Stimulated activated memory B cell treated with anti-CD40 and anti-IgM and Interleukin-4, amounts not matched to agents 10 μg/mL and 1 μg/mL and 100 μg/mL, for 72 hours (primary cell): ENCODE data around the gene ELMO3.

Source experiments
- ATAC-seq: fragments of 150-1000 bp; cut with Tn5 transposase; 2 replicates; pipeline ENCODE4 v1.10.0; 2021
- H3K27ac Mint-ChIP-seq: one replicate; pipeline ENCODE4 v1.8.0; 2022; ENCODE audit warnings: mild to moderate bottlenecking, mixed read lengths
- H3K27me3 Mint-ChIP-seq: one replicate; pipeline ENCODE4 v1.8.0; 2022; ENCODE audit warnings: mixed read lengths
- H3K36me3 Mint-ChIP-seq: one replicate; pipeline ENCODE4 v1.8.0; 2022; ENCODE audit warnings: mixed read lengths
- H3K4me1 Mint-ChIP-seq: one replicate; pipeline ENCODE4 v1.8.0; 2022; ENCODE audit warnings: mixed read lengths
- H3K4me3 Mint-ChIP-seq: one replicate; pipeline ENCODE4 v1.8.0; 2022; ENCODE audit warnings: mild to moderate bottlenecking, moderate library complexity, mixed read lengths
- H3K9me3 Mint-ChIP-seq: one replicate; pipeline ENCODE4 v1.8.0; 2022; ENCODE audit warnings: mixed read lengths

ELMO3 gene

DNA sequence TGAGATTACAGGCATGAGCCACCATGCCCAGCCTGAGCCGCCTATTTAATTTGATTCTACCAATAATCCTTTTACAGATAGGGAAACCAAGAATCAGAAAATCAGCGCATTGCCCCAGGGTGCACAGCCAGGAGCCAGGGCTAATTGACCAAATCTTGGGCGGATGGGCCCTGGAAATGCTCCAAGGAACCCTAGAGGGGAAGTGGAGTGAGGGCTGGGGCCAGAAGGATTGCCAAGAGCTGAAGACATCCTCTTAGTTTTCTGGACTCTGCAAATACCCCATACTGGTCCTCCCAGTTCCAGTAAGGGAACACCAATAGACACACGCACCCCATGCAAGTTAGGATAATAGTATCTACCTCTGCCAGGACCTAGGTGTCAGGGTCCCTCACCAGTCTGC is 44.5 kb downstream of the ELMO3 start:
- Mint-ChIP-seq H3K4me1 (peaks cover 51% of the 10 kb centered on the region), H3K27me3 (peaks cover 8% of the 10 kb centered on the region), H3K4me3 (no peak overlapping the region), H3K9me3 (no peaks in the 10 kb centered on the region), H3K27ac (peak overlapping the region; percentile 85), H3K36me3 (peaks cover 10% of the 10 kb centered on the region)
- ATAC-seq: no peak

DNA sequence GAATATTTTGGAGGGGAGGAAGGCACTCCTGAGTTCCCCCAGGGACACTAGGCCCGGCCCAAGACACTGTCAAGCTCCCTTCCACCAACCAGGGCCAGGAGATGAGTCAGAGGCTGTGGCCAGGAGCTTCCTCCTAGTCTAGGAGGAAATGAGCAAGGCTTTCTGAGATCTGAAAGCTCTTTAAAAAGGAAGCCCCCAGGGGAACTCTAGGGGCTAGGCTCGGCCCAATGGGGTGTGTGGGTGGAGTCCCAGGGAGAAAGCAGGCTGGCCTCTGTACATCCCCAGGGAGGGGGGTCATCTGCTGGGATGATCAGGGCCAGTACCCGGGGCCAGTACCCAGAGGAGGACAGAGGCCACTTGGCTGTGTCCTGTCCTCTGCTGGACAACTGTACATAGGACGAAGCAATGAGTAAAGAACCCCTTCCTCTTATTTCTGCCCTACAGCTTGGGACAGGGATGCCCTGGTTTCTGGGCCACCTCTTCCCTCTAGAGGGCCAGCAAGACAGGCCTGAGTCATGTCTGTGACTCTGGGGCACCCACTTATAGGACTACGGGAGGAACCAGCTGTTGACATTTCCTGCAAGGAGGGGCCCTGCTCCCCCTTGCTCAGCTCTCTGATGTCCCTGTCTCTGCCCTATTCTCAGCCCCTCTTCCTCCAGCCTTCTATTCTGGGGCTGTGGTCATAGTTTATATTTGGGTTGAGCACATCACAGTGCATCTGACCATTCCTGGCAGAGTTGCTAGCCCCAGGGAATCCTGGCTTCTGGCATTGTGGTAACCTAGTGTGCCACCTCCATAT is 45.7 kb downstream of the ELMO3 start:
- Mint-ChIP-seq H3K27me3 (peaks cover 15% of the 10 kb centered on the region), H3K9me3 (no peaks in the 10 kb centered on the region), H3K36me3 (no peaks in the 10 kb centered on the region), H3K27ac (peak overlapping the region; percentile 85), H3K4me3 (peak overlapping the region; percentile 82), H3K4me1 (peaks cover 58% of the 10 kb centered on the region)
- ATAC-seq: peak; percentile 84

DNA sequence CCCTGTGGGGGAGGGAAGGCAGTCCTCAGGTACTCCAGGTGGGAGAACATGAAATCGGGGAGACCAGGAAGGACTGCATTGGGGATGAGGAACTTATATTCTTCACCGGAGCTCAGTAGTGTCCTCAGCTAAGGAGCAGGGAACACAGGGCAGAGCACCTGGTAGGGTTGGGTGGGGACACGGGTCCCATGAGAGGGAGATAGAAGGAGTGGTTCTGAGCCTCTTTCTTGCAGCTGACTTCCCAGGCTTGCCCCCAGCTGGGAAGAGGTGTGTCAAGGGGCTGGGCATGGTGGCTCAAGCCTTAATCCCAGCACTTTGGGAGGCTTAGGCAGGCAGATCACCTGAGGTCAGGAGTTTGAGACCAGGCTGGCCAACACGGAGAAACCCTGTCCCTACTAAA is 46.3 kb downstream of the ELMO3 start:
- ATAC-seq: no peak
- no peaks in the 10 kb centered on the region for H3K36me3 Mint-ChIP-seq
- H3K27ac Mint-ChIP-seq: peak overlapping the region; percentile 85
- peak overlapping the region; percentile 82 for H3K4me3 Mint-ChIP-seq
- H3K27me3 Mint-ChIP-seq: peaks cover 21% of the 10 kb centered on the region
- H3K4me1 Mint-ChIP-seq: peaks cover 63% of the 10 kb centered on the region
- no peaks in the 10 kb centered on the region for H3K9me3 Mint-ChIP-seq

DNA sequence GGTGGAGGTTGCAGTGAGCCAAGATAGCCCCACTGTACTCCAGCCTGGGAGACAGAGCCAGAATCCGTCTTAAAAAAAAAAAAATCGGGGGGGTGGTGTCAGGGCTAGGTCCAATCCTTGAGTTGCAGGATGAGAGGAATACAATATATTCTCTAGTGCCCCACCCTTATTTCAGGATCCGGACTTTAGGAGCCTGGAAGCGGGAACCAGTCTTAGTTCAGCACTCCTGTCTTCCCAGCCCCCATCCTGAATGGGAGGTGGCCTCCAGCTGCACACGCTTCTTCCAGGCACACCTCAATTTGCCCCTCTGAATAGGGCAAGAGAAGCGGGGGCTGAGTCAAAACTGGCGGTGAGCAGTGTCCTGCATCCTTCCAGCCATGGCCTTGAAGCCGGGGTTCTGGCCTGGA is 46.7 kb downstream of the ELMO3 start:
- peak overlapping the region; percentile 82 for H3K4me3 Mint-ChIP-seq
- H3K4me1 Mint-ChIP-seq: peaks cover 63% of the 10 kb centered on the region
- no peaks in the 10 kb centered on the region for H3K36me3 Mint-ChIP-seq
- ATAC-seq: no peak
- H3K27ac Mint-ChIP-seq: peak overlapping the region; percentile 85
- H3K9me3 Mint-ChIP-seq: no peaks in the 10 kb centered on the region
- peaks cover 26% of the 10 kb centered on the region for H3K27me3 Mint-ChIP-seq

DNA sequence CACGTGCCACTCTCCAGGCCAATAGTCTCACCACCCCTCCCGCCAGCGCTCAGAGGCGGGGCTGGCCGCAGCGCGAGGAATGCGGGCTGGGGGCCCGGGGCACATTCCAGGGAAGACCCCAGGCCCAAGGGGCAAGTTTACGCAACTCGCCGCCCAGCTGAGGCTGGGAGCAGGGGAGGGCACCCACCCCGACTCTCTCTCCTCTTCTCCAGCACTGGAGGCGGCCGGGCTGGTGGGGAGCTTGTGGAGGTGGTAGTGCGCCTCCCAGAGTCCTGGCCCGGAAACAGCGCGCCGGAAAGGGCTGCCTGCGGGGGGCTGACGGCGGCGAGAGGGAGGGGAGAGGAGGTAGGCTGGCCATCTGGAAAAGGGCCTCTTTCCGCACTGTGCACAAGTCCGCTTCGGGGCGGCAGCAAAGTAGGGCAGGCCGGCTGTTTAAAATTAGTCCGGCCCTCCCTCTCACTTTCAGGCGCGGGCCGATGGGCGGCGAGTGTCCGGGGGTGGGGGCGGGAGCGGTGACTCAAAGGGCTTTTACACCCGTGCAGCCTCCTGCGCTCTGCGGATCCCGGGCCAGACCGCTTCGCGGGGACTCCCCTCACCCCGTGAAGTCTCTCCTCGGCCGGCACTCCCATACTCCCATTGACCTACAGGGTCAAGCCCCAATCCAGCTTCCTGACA is 47.3 kb downstream of the ELMO3 start:
- ATAC-seq: peak; percentile 18
- Mint-ChIP-seq H3K27me3 (peaks cover 30% of the 10 kb centered on the region), H3K27ac (peak overlapping the region; percentile 85), H3K9me3 (no peaks in the 10 kb centered on the region), H3K36me3 (no peaks in the 10 kb centered on the region), H3K4me1 (peaks cover 61% of the 10 kb centered on the region), H3K4me3 (peak overlapping the region; percentile 82)

DNA sequence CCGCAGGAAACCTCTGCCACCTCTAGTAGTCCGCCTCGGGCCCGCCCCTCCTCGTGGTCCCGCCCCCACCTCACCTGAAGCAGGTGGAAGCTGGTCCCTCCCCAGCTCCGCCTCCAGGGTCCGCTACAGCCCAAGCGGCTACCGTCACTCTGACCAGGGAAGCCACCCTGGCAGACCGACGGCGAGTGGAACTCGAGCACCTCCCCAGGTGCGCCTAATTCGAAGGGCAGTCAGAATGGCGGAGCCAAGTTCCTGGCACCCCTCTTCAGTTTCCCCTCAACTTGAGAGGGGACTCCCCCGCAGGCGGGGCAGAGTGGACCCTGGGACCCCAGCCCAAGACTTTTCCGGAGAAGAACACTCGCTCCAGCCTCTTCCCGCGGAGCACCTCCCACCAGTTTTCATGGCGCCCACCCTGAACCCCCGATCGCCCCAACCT is 47.8 kb downstream of the ELMO3 start:
- Mint-ChIP-seq H3K4me1 (peaks cover 56% of the 10 kb centered on the region), H3K36me3 (no peaks in the 10 kb centered on the region), H3K4me3 (peak overlapping the region; percentile 82), H3K27me3 (peaks cover 30% of the 10 kb centered on the region), H3K9me3 (no peaks in the 10 kb centered on the region), H3K27ac (peak overlapping the region; percentile 85)
- peak; percentile 18 for ATAC-seq

DNA sequence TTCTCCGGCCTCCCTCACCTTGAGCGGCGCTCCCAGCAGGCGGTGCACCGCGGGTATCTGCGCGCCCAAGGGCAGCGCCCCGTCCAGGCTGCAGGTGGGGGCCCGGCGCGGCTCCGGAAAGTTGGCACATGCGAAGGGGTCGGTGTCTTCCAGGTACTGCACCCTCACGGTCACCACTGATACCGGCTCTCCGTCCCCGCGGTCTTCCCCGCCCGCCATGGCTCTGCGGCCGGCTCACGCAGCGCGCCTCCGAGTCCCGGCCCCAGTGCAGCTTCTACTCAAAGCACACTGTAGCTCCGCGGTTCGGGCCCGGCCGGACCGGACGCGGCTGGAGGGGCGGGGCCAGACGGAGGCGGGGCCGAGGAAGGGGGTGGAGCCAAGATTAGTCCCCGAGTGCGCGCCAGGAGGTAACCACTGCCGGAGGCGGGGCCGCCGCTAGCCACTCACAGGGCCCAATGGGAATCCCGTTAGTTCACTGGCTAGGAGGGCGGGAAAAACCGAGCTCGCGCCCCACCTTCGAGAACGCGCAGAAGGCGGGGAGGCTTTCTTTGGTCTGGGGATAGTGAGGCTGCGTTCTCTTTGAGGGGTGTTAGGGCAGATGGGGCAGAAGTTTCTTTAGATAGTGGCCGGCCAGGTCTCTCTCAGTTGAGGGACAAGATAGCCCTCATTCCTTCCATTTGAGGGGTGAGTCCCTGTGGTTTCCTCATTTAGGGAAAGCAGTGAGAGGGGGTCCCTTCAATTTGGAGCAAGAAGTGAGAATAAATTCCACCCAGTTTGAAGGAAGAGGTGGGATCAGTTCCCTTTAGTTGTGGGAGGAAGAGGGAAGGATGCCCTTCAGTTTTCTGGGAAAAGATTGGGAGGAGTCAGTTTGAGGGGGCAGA is 48.5 kb downstream of the ELMO3 start, which contains the start of gene FHOD1:
TSS of gene FHOD1 (minus strand) at position 290 of the 881 bp plus-strand sequence. CDS start at position 219, 71 bp downstream.
- Mint-ChIP-seq H3K27me3 (peaks cover 30% of the 10 kb centered on the region), H3K4me3 (peak within 1 kb of the TSS; percentile 82), H3K4me1 (peaks cover 54% of the 10 kb centered on the region)

DNA sequence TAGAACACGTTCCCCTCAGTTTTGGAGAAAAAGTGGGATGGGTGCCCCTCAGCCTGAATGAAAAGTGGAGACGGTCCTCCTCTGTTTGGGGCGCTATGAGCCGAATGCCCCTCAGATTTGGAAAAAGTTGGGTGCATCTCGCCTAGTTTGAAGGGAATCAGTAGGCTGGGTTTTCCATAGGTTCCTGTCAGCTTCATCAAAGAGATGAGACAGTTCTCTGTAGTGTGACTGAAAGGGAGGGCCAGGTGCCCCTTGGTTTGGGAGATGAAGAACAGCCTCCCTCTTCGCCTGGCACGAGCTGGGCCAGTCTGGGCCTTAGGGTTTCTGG is 49.1 kb downstream of the ELMO3 start:
- H3K4me3 Mint-ChIP-seq: peak overlapping the region; percentile 82
- no peaks in the 10 kb centered on the region for H3K9me3 Mint-ChIP-seq
- no peaks in the 10 kb centered on the region for H3K36me3 Mint-ChIP-seq
- ATAC-seq: no peak
- peaks cover 30% of the 10 kb centered on the region for H3K27me3 Mint-ChIP-seq
- H3K4me1 Mint-ChIP-seq: peaks cover 49% of the 10 kb centered on the region
- H3K27ac Mint-ChIP-seq: peak overlapping the region; percentile 85

More for the DNA sequence above, 48.5 kb downstream of the ELMO3 start, which contains the start of gene FHOD1:
- peak; percentile 84 for ATAC-seq
- Mint-ChIP-seq H3K36me3 (no peaks in the 10 kb centered on the region), H3K27ac (peak within 1 kb of the TSS; percentile 85), H3K9me3 (no peaks in the 10 kb centered on the region)

DNA sequence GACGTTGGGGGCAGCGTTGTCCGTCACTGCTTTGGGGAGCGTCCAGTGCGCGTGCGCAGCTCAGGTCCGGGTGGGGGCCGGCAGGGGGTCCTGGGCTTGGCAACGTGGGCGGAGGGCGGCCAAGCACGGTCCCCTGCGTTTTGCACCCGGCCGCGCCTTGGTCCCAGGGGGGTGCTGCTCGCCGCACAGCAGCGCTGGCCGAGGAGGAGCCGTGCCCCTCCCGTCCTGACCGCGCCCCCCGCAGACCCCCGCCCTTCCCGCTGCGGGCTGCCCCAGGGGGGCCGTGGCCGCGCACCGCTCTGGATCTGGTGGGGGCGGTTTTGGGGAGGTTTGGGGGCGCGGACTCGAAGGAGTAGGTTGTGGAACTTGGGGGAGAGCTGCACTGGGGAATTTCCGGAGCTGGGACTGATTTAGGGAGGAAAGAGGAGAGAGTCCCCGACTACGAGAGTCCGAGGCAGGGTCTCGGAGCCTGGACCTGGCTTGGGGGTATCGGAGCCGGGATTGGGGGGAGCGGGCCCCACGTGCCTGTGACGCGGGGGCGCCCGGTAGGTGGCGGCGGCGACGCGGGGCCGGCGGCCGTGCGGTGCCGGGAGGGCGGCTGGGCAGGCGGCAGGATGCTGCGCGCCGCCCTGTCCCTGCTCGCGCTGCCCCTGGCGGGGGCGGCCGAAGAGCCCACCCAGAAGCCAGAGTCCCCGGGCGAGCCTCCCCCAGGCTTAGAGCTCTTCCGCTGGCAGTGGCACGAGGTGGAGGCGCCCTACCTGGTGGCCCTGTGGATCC is 49.7 kb downstream of the ELMO3 start, which contains the start of gene SLC9A5:
TSS of gene SLC9A5 (plus strand) at position 579 of the 777 bp plus-strand sequence. CDS start at position 615, 36 bp downstream.
- ATAC-seq: no peak
- H3K4me3 Mint-ChIP-seq: peak within 1 kb of the TSS; percentile 82

DNA sequence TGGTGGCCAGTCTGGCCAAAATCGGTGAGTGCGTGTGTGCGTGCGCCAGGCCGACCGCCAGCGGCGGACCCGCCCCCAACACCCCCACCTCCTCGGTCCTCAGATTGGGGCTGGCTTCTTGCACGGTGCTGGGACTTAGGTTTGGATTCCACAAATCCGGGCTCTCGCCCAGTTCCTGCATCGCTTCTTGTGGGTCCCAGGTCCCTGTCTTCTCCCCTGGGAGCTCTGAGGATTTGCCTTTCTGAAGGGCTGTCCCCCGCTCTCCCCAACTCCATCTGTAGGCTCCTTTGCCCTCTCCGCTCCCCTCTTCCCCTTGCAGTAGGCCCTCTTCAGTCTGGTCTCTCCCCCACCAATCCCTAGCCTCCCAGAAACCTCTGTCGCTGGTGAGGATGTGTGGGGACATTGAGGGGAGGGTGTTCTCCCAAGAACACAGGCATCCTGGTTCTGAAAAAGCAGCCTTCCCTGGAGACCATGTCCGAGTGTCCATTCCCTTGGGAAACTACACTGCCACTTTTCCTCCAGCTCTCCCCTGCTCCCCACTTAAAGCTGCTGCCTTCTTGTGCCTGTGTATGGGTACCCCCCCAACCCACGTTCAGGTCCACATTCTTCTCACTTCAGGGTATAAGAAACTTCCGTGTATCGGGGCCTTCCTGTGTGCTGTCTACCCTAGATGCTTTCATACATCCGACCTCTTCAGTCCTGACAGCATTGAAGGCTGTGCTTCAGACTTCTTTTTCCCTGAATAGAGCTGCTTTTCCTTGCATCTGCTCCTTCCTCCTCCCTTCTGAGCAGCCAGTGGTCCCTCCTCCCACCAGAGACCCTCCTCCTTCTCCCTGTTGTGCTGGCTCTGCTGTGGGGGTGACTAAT is 50.5 kb downstream of the ELMO3 start:
- Mint-ChIP-seq H3K4me1 (peaks cover 37% of the 10 kb centered on the region), H3K36me3 (no peaks in the 10 kb centered on the region), H3K27ac (peak overlapping the region; percentile 85)

More for the DNA sequence above, 49.7 kb downstream of the ELMO3 start, which contains the start of gene SLC9A5:
- peaks cover 30% of the 10 kb centered on the region for H3K27me3 Mint-ChIP-seq
- H3K4me1 Mint-ChIP-seq: peaks cover 45% of the 10 kb centered on the region
- no peaks in the 10 kb centered on the region for H3K9me3 Mint-ChIP-seq
- no peaks in the 10 kb centered on the region for H3K36me3 Mint-ChIP-seq
- H3K27ac Mint-ChIP-seq: peak within 1 kb of the TSS; percentile 85

DNA sequence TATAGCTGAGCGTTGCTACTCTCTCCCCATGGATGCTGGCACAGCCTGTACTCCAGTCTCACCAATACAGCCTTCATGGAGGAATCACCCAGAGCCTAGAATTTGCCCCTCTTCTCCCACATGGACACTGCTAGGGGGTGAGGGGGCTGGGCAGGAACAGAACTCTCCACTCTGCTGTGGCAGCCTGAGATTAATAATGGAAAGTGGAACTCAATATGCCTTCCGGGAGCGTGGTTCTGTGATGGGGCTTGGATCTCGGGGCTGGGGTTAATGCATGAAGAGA is 51.1 kb downstream of the ELMO3 start:
- Mint-ChIP-seq H3K36me3 (no peaks in the 10 kb centered on the region), H3K27ac (peak overlapping the region; percentile 85)

More for the DNA sequence above, 50.5 kb downstream of the ELMO3 start:
- no peaks in the 10 kb centered on the region for H3K9me3 Mint-ChIP-seq
- no peak for ATAC-seq
- H3K27me3 Mint-ChIP-seq: peaks cover 30% of the 10 kb centered on the region
- peak overlapping the region; percentile 67 for H3K4me3 Mint-ChIP-seq

DNA sequence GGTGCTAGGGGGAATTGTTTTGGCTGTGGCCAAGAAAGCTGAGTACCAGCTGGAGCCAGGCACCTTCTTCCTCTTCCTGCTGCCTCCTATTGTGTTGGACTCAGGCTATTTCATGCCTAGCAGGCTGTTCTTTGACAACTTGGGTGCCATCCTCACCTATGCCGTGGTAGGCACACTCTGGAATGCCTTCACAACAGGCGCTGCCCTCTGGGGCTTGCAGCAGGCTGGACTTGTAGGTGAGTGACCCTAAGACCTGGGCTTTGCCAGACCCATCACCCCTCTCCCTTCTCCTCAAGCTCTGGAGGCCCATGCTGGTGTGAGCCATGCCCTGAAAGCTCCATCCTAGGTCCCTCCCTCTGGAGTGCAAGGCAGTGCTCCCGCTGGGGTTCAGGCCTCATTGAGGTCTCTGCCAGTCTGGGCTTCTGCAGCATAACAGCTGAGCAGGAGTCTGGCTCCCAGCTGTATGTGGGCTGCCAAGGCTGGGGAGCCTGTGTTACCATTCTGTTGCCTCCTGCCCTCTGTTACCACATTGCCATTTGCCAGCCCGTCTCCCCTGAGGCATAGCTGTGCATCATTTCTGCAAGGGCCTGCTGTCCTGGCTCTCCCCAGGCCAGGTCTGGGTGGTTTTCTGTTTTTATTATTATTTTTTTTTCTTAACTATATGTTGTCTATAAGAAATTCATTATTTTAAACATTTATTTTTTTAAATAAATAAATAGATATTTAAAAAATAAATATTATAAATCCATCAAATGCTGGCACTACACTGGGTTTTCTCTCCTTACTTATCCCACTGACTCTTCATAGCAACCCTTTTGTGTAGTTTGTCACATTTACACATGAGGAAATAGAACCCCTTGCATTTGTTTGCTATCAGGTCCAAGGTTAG is 53.9 kb downstream of the ELMO3 start:
- Mint-ChIP-seq H3K4me1 (peaks cover 19% of the 10 kb centered on the region), H3K36me3 (no peaks in the 10 kb centered on the region), H3K27ac (no peak overlapping the region), H3K27me3 (peaks cover 28% of the 10 kb centered on the region), H3K9me3 (no peaks in the 10 kb centered on the region), H3K4me3 (no peak overlapping the region)
- ATAC-seq: no peak

More for the DNA sequence above, 51.1 kb downstream of the ELMO3 start:
- H3K9me3 Mint-ChIP-seq: no peaks in the 10 kb centered on the region
- ATAC-seq: no peak
- H3K4me3 Mint-ChIP-seq: peak overlapping the region; percentile 67
- H3K27me3 Mint-ChIP-seq: peaks cover 30% of the 10 kb centered on the region
- peaks cover 31% of the 10 kb centered on the region for H3K4me1 Mint-ChIP-seq
